ENCODE data around the gene AXL.

Gene AXL

GRCh38 chr19:41217741-41218140 is 1.3 kb upstream of the AXL start:
- H3K4me3 ChIP-seq (replicated peaks; ENCODE audit: low read depth, low read length), result no peak overlapping the region
- TF ChIP-seq, protein P1, sequence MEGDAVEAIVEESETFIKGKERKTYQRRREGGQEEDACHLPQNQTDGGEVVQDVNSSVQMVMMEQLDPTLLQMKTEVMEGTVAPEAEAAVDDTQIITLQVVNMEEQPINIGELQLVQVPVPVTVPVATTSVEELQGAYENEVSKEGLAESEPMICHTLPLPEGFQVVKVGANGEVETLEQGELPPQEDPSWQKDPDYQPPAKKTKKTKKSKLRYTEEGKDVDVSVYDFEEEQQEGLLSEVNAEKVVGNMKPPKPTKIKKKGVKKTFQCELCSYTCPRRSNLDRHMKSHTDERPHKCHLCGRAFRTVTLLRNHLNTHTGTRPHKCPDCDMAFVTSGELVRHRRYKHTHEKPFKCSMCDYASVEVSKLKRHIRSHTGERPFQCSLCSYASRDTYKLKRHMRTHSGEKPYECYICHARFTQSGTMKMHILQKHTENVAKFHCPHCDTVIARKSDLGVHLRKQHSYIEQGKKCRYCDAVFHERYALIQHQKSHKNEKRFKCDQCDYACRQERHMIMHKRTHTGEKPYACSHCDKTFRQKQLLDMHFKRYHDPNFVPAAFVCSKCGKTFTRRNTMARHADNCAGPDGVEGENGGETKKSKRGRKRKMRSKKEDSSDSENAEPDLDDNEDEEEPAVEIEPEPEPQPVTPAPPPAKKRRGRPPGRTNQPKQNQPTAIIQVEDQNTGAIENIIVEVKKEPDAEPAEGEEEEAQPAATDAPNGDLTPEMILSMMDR (IDR thresholded peaks at IDR 0.05; ENCODE audit: low read depth, low read length, missing control alignments), result no peak
- no peak for DNase-seq (ENCODE audit: extremely low read depth, low read depth)

DNA sequence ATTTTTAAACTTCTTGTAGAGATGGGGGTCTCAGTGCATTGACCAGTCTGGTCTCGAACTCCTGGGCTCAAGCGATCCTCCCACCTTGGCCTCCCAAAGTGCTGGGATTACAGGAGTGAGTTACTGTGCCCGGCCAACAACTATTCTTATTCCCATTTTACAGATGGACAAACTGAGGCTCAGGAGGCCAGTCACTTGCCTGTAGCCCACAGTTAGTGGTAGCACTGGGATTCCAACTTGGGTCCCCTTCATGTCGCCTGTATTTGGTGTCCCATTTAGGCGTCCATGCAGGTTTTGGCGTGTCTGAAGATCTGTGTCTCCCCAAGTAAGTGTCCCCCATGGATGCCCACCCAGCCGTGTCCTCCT is 791 bp upstream of the AXL start:
- no peak for DNase-seq (ENCODE audit: extremely low read depth, low read depth)
- TF ChIP-seq, protein P1 (IDR thresholded peaks at IDR 0.05; ENCODE audit: low read depth, low read length, missing control alignments), result no peak
- H3K4me3 ChIP-seq (replicated peaks; ENCODE audit: low read depth, low read length), result peak overlapping the region; percentile 69

GRCh38 chr19:41219924-41220567 is 1.0 kb downstream of the AXL start:
- DNase-seq (ENCODE audit: extremely low read depth, low read depth), result no peak
- H3K4me3 ChIP-seq (replicated peaks; ENCODE audit: low read depth, low read length), result peak overlapping the region; percentile 69
- TF ChIP-seq, protein P1 (IDR thresholded peaks at IDR 0.05; ENCODE audit: low read depth, low read length, missing control alignments), result no peak

- DNase-seq (ENCODE audit: extremely low read depth, low read depth), result no peak
- H3K4me3 ChIP-seq (replicated peaks; ENCODE audit: low read depth, low read length), result peak overlapping the region; percentile 69
- TF ChIP-seq, protein P1 (IDR thresholded peaks at IDR 0.05; ENCODE audit: low read depth, low read length, missing control alignments), result no peak
Observed at GRCh38 chr19:41220811-41221210, 1.8 kb downstream of the AXL start.

GRCh38 chr19:41221514-41222205 is 2.6 kb downstream of the AXL start:
- no peak for DNase-seq (ENCODE audit: extremely low read depth, low read depth)
- TF ChIP-seq, protein P1 (IDR thresholded peaks at IDR 0.05; ENCODE audit: low read depth, low read length, missing control alignments), result no peak
- H3K4me3 ChIP-seq (replicated peaks; ENCODE audit: low read depth, low read length), result peak overlapping the region; percentile 69

- TF ChIP-seq, protein P1 (IDR thresholded peaks at IDR 0.05; ENCODE audit: low read depth, low read length, missing control alignments), result no peak
- H3K4me3 ChIP-seq (replicated peaks; ENCODE audit: low read depth, low read length), result peak overlapping the region; percentile 69
- DNase-seq (ENCODE audit: extremely low read depth, low read depth), result no peak
Observed at GRCh38 chr19:41222240-41222639, 3.2 kb downstream of the AXL start.
